Ovary (tissue), 9 donors: Measurements from ENCODE around the gene GAPDH. TPM values are rescaled to one million over a fixed set of nuclear protein-coding genes. Genes with fewer than 3 reads are reported as not detected.

ENCODE experiments used
- DNase-seq, 5 donors: peaks; one replicate each; pipeline ENCODE4 v3.0.0-alpha.2; 2019 to 2020
- H3K27ac ChIP-seq, 2 donors: fragments of 200-600 bp; one replicate each; pipeline versions ENCODE4 v1.5.1 to v1.8.0; 2019 to 2022
- H3K27me3 ChIP-seq: fragments of 200-600 bp; one replicate; pipeline ENCODE4 v1.8.0; 2022
- H3K36me3 ChIP-seq: fragments of 200-600 bp; sonication (generic); one replicate; pipeline ENCODE4 v1.5.1; 2019
- H3K4me1 ChIP-seq: one replicate; pipeline ENCODE4 v1.8.1; 2013; ENCODE audit warnings: mild to moderate bottlenecking, moderate library complexity; ENCODE audit not compliant: insufficient read depth
- H3K4me3 ChIP-seq: fragments of 200-600 bp; sonication (generic); one replicate; pipeline ENCODE4 v1.5.1; 2017
- H3K9me3 ChIP-seq, 2 donors: fragments of 200-600 bp in 1 of 2; sonication (generic) in 1 of 2; one replicate each; pipeline versions ENCODE4 v1.5.1 to v1.8.1; 2013 to 2019; ENCODE audit warnings: mild to moderate bottlenecking in 1 of 2, moderate library complexity in 1 of 2
- CTCF ChIP-seq, 3 donors: fragments of 450-650 bp in 2 of 3; fragments of 200-600 bp in 1 of 3; IDR thresholded peaks; one replicate each; pipeline versions ENCODE4 v1.5.1 to v1.8.0; 2016 to 2022; ENCODE audit warnings: antibody characterized with exemption in 3 of 3, mild to moderate bottlenecking in 1 of 3
- EP300 ChIP-seq: sonication (generic); formaldehyde crosslinking; IDR thresholded peaks from one replicate; pipeline ENCODE4 v1.6.1; 2017; ENCODE audit warnings: antibody characterized with exemption
- POLR2A ChIP-seq: fragments of 450-650 bp; IDR thresholded peaks from one replicate; pipeline ENCODE4 v1.6.1; 2017; ENCODE audit warnings: antibody characterized with exemption, mild to moderate bottlenecking, moderate library complexity
- WGBS, 3 donors: extraction: QIAGEN DNeasy Blood & Tissue Kit in 1 of 3; methylation state at CpG; one replicate each; pipeline versions ENCODE4 v1.1.5 to v1.1.7; 2013 to 2017; 5-methylcytosine and 5-hydroxymethylcytosine counted together
- intact Hi-C, 4 donors: fragments of 100-400 bp; cut with DNase I; formaldehyde crosslinking; loops; one replicate each; pipeline versions ENCODE4 v1.11.0 to v1.15.1; 2022 to 2023
- polyA plus RNA-seq, 2 donors: library from polyadenylated mRNA; stranded (reverse); fragments of 200-250 nt in 1 of 2; fragments of 350-450 nt in 1 of 2; fragmentation: Illumina TruSeq in 1 of 2; extraction: RNeasy Lipid Tissue Mini Kit (QIAGEN cat#74804) in 1 of 2; gene quantifications; one replicate each; pipeline ENCODE4 v1.2.3, GENCODE V29; 2013 to 2014
- total RNA-seq, 7 donors: library from RNA; depleted of rRNA in 2 of 7; stranded (reverse); fragments of >200 nt in 2 of 7; fragmentation: NEBNext Ultra II Directional in 3 of 7; extraction: Animal tissue kit (Norgen Biotek cat#: 25700) in 3 of 7; gene quantifications; one replicate each; pipeline versions ENCODE4 v1.1.0 to v1.2.4, GENCODE V29; 2016 to 2023
- donor health status: DM: no; HTN: no; CAD: no; lungs with moderate emphysema.
- donor health status: DM: no; HTN: no; CAD: no.
- donor health status: Bipolar disorder and iron deficiency.
- donor health status: DM: yes; HTN: yes; CAD: no.
- donor health status: DM: no; HTN: no; CAD: no.
- donor health status: DM: yes; HTN: yes; CAD: no.

Gene GAPDH
- total and polyA plus RNA-seq, 9 donors, result 661 to 1,442 (median 1,247) TPM

- TF ChIP-seq CTCF (IDR thresholded peaks at IDR 0.05), result no peak
- TF ChIP-seq POLR2A, result no peak
- TF ChIP-seq EP300, result no peak
- Histone ChIP-seq H3K4me3 (no peak overlapping the region), H3K4me1 (no peaks in the 10 kb centered on the region), H3K27ac (no peak overlapping the region), H3K9me3 (no peaks in the 10 kb centered on the region), H3K27me3 (no peaks in the 10 kb centered on the region), H3K36me3 (no peaks in the 10 kb centered on the region)
- intact Hi-C loops, result no loop called here
- 83 to 95% (median 91%) methylated on average over 2 of the region's 2 CpGs for WGBS, 3 donors
- no peak for DNase-seq
Measured at GRCh38 chr12:6500466-6500865, 33.9 kb upstream of the GAPDH start.

- Histone ChIP-seq H3K36me3 (no peaks in the 10 kb centered on the region), H3K9me3 (no peaks in the 10 kb centered on the region), H3K27me3 (no peaks in the 10 kb centered on the region), H3K4me1 (peaks cover 5% of the 10 kb centered on the region), H3K27ac (no peak overlapping the region), H3K4me3 (no peak overlapping the region)
- 57 to 65% (median 59%) methylated on average over 12 of the region's 12 CpGs for WGBS, 3 donors
- no peak for DNase-seq
- TF ChIP-seq CTCF (IDR thresholded peaks at IDR 0.05) (no peak), EP300 (no peak), POLR2A (no peak)
- intact Hi-C loops, result no loop called here
Measured at GRCh38 chr12:6507102-6507998, 27.0 kb upstream of the GAPDH start.

GRCh38 chr12:6508087-6508486 is 26.2 kb upstream of the GAPDH start:
- H3K4me3 ChIP-seq, result no peak overlapping the region
- no peaks in the 10 kb centered on the region for H3K36me3 ChIP-seq
- no peak overlapping the region for H3K27ac ChIP-seq
- no peak for DNase-seq
- intact Hi-C loops, result no loop called here
- H3K9me3 ChIP-seq, result no peaks in the 10 kb centered on the region
- 67 to 78% (median 77%) methylated on average over 7 of the region's 7 CpGs for WGBS, 3 donors
- TF ChIP-seq EP300, result no peak
- TF ChIP-seq POLR2A, result no peak
- no peak for TF ChIP-seq CTCF (IDR thresholded peaks at IDR 0.05)
- peaks cover 5% of the 10 kb centered on the region for H3K4me1 ChIP-seq
- H3K27me3 ChIP-seq, result no peaks in the 10 kb centered on the region

GRCh38 chr12:6520186-6520585 is 14.1 kb upstream of the GAPDH start:
- TF ChIP-seq EP300 (no peak), CTCF (IDR thresholded peaks at IDR 0.05) (no peak)
- no peak for DNase-seq
- no peaks in the 10 kb centered on the region for H3K4me1 ChIP-seq
- H3K9me3 ChIP-seq, result no peaks in the 10 kb centered on the region
- no peak overlapping the region for H3K27ac ChIP-seq
- no peaks in the 10 kb centered on the region for H3K36me3 ChIP-seq
- intact Hi-C loops, result no loop called here
- 71 to 76% (median 75%) methylated on average over 3 of the region's 3 CpGs for WGBS, 3 donors
- no peaks in the 10 kb centered on the region for H3K27me3 ChIP-seq
- H3K4me3 ChIP-seq, result no peak overlapping the region
